Measurements from ENCODE around the gene DGKG.

GRCh38 chr3:186121278-186121677 is 240.8 kb downstream of the DGKG start:
- TF ChIP-seq CTCF (IDR thresholded peaks at IDR 0.05) (no peak), EP300 (IDR thresholded peaks at IDR 0.05) (no peak), POLR2A (IDR thresholded peaks at IDR 0.05) (no peak), POLR2AphosphoS5 (IDR thresholded peaks at IDR 0.05) (no peak)

Data from suprapubic skin (tissue), 4 donors.